Psoas muscle (tissue), 8 donors: ENCODE results near the gene SLAMF1. TPM values are rescaled to one million over a fixed set of nuclear protein-coding genes. Genes with fewer than 3 reads are reported as not detected.
"Not testable (repeated sequence)": the region's sequence is repeated elsewhere in the genome, so short reads cannot be mapped to it uniquely, and the experiment has no call there.

Source experiments
- ATAC-seq, 4 donors: fragments of 200-7000 bp; cut with Tn5 transposase; one replicate each; pipeline ENCODE4 v1.9.1; 2020; ENCODE audit warnings: moderate library complexity in 3 of 4, mild to moderate bottlenecking in 2 of 4
- DNase-seq, 2 donors: peaks; one replicate each; pipeline ENCODE4 v3.0.0-alpha.2; 2020
- H3K27ac ChIP-seq: fragments of 200-600 bp; one replicate; pipeline ENCODE4 v1.8.0; 2022
- H3K27me3 ChIP-seq, 3 donors: fragments of 200-600 bp in 1 of 3; one replicate each; pipeline versions ENCODE4 v1.6.1 to v1.8.0; 2013 to 2022; ENCODE audit warnings: low read length in 2 of 3, mild to moderate bottlenecking in 2 of 3, moderate library complexity in 1 of 3; ENCODE audit not compliant: insufficient read depth in 3 of 3
- H3K36me3 ChIP-seq, 2 donors: fragments of 200-600 bp in 1 of 2; one replicate each; pipeline versions ENCODE4 v1.6.1 to v1.8.0; 2013 to 2022; ENCODE audit warnings: low read depth in 1 of 2, mild to moderate bottlenecking in 1 of 2, moderate library complexity in 1 of 2; ENCODE audit not compliant: insufficient read depth in 1 of 2
- H3K4me1 ChIP-seq: fragments of 200-600 bp; one replicate; pipeline ENCODE4 v1.8.0; 2022
- H3K4me3 ChIP-seq: fragments of 200-600 bp; one replicate; pipeline ENCODE4 v1.8.0; 2022; ENCODE audit warnings: mild to moderate bottlenecking
- H3K9me3 ChIP-seq: fragments of 200-600 bp; one replicate; pipeline ENCODE4 v1.8.0; 2022
- WGBS, 3 donors: extraction: QIAGEN DNeasy Blood & Tissue Kit; methylation state at CpG; one replicate each; pipeline versions ENCODE4 v1.1.6 to v1.1.7; 2013; 5-methylcytosine and 5-hydroxymethylcytosine counted together
- intact Hi-C, 2 donors: fragments of 100-400 bp; cut with DNase I; formaldehyde crosslinking; loops; one replicate each; pipeline versions ENCODE4 v1.11.0 to v1.14.2; 2022
- polyA plus RNA-seq, 3 donors: library from polyadenylated mRNA; stranded (reverse); fragments of 200-250 nt; gene quantifications; one replicate each; pipeline ENCODE4 v1.2.3, GENCODE V29; 2013
- total RNA-seq, 4 donors: library from RNA; stranded (reverse); fragmentation: NEBNext Ultra II Directional in 2 of 4; extraction: Animal tissue kit (Norgen Biotek cat#: 25700) in 2 of 4; gene quantifications; one replicate each; pipeline versions ENCODE4 v1.2.1 to v1.2.4, GENCODE V29; 2021 to 2023
- TF ChIP-seq, protein P1 (sequence below): fragments of 200-600 bp; IDR thresholded peaks from one replicate; pipeline ENCODE4 v1.8.0; 2022; ENCODE audit warnings: antibody characterized with exemption
- donor health status: healthy with polysubstance abuse.
- donor health status: DM: no; HTN: no; CAD: no; lungs with moderate emphysema.
- donor health status: Bipolar disorder and iron deficiency.
- donor health status: healthy.
- donor health status: DM: yes; HTN: yes; CAD: no.
- donor health status: DM: no; HTN: no; CAD: no.
- donor health status: DM: no; HTN: no; CAD: no.
- donor health status: DM: yes; HTN: yes; CAD: no.

Gene SLAMF1
- total and polyA plus RNA-seq, 7 donors, result 0.03 to 0.30 (median 0.08) TPM

- TF ChIP-seq, protein P1, sequence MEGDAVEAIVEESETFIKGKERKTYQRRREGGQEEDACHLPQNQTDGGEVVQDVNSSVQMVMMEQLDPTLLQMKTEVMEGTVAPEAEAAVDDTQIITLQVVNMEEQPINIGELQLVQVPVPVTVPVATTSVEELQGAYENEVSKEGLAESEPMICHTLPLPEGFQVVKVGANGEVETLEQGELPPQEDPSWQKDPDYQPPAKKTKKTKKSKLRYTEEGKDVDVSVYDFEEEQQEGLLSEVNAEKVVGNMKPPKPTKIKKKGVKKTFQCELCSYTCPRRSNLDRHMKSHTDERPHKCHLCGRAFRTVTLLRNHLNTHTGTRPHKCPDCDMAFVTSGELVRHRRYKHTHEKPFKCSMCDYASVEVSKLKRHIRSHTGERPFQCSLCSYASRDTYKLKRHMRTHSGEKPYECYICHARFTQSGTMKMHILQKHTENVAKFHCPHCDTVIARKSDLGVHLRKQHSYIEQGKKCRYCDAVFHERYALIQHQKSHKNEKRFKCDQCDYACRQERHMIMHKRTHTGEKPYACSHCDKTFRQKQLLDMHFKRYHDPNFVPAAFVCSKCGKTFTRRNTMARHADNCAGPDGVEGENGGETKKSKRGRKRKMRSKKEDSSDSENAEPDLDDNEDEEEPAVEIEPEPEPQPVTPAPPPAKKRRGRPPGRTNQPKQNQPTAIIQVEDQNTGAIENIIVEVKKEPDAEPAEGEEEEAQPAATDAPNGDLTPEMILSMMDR, result no peak
- Histone ChIP-seq H3K27ac (no peak overlapping the region), H3K27me3 (peaks cover 0 to 4% (median 2%) of the 10 kb centered on the region in 3 donors), H3K4me1 (no peaks in the 10 kb centered on the region), H3K9me3 (peaks cover 2% of the 10 kb centered on the region), H3K4me3 (no peak overlapping the region), H3K36me3 (no peaks in the 10 kb centered on the region)
- 46 to 53% (median 53%) methylated on average over 8 of the region's 8 CpGs for WGBS, 3 donors
- ATAC-seq, result no peak
- intact Hi-C loops, result no loop called here
- DNase-seq, result no peak
Measured at GRCh38 chr1:160567858-160568682, 78.8 kb downstream of the SLAMF1 start.

- no peaks in the 10 kb centered on the region for H3K4me1 ChIP-seq
- H3K9me3 ChIP-seq, result peaks cover 8% of the 10 kb centered on the region
- ATAC-seq, result no peak
- peaks cover 0 to 4% (median 2%) of the 10 kb centered on the region in 3 donors for H3K27me3 ChIP-seq
- H3K27ac ChIP-seq, result no peak overlapping the region
- no peaks in the 10 kb centered on the region for H3K36me3 ChIP-seq
- no peak overlapping the region for H3K4me3 ChIP-seq
- DNase-seq, result no peak
- WGBS, 3 donors, result 74 to 83% (median 76%) methylated on average over 5 of the region's 5 CpGs
- intact Hi-C loops, result no loop called here
- TF ChIP-seq, protein P1, result no peak
Measured at GRCh38 chr1:160567341-160567740, 79.5 kb downstream of the SLAMF1 start.

- intact Hi-C loops, result no loop called here
- H3K4me3 ChIP-seq, result no peak overlapping the region
- ATAC-seq, result no peak
- TF ChIP-seq, protein P1, result no peak
- H3K36me3 ChIP-seq, result no peaks in the 10 kb centered on the region
- 33 to 43% (median 39%) methylated on average over 4 of the region's 4 CpGs for WGBS, 3 donors
- H3K27ac ChIP-seq, result no peak overlapping the region
- DNase-seq, result no peak
- peaks cover 8% of the 10 kb centered on the region for H3K9me3 ChIP-seq
- no peaks in the 10 kb centered on the region for H3K4me1 ChIP-seq
- H3K27me3 ChIP-seq, result peaks cover 0 to 4% (median 2%) of the 10 kb centered on the region in 3 donors
Measured at GRCh38 chr1:160565564-160565963, 81.3 kb downstream of the SLAMF1 start.

DNA sequence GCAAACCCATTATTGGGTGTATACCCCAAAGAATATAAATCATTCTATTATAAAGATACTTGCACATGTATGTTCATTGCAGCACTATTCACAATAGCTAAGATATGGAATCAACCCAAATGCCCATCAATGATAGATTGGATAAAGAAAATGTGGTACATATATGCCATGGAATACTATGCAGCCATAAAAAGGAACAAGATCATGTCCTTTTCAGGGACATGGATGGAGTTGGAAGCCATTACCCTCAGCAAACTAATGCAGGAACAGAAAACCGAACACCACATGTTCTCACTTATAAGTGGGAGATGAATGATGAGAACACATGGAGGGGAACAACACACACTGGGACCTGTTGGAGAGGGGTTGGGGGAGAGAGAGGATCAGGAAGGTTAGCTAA, 83.6 kb downstream of the SLAMF1 start:
- H3K4me1 ChIP-seq, H3K9me3 ChIP-seq, ATAC-seq, H3K27ac ChIP-seq, DNase-seq, H3K36me3 ChIP-seq, H3K27me3 ChIP-seq, intact Hi-C loops, H3K4me3 ChIP-seq: not testable (repeated sequence)
- WGBS, 3 donors, result 53 to 69% (median 65%) methylated on average over 1 of the region's 1 CpG

GRCh38 chr1:160562745-160563144, 84.1 kb downstream of the SLAMF1 start:
- intact Hi-C loops, DNase-seq, H3K9me3 ChIP-seq, H3K4me3 ChIP-seq, H3K4me1 ChIP-seq, H3K27me3 ChIP-seq, H3K27ac ChIP-seq, ATAC-seq, H3K36me3 ChIP-seq: not testable (repeated sequence)
- WGBS, 3 donors, result 65 to 81% (median 76%) methylated on average over 2 of the region's 2 CpGs
